ENCODE measurements around the gene ANKH. TPM values are rescaled to one million over a fixed set of nuclear protein-coding genes. Genes with fewer than 3 reads are reported as not detected.

The ANKH gene
- total and polyA plus RNA-seq, 8 donors, result 6.6 to 57.5 (median 10.6) TPM

GRCh38 chr5:14890846-14891245 is 19.3 kb upstream of the ANKH start:
- DNase-seq, result no peak
- intact Hi-C loops (cut with DNase I), result no loop called here
- Histone ChIP-seq H3K9me3 (no peaks in the 10 kb centered on the region), H3K4me3 (no peak overlapping the region), H3K27me3 (no peaks in the 10 kb centered on the region), H3K27ac (no peak overlapping the region), H3K4me1 (no peaks in the 10 kb centered on the region), H3K36me3 (no peaks in the 10 kb centered on the region)
- no peak for ATAC-seq
- no peak for TF ChIP-seq CTCF (IDR thresholded peaks at IDR 0.05)

GRCh38 chr5:14884062-14884612 is 12.6 kb upstream of the ANKH start:
- Histone ChIP-seq H3K27ac (no peak overlapping the region), H3K4me3 (no peak overlapping the region), H3K36me3 (no peaks in the 10 kb centered on the region), H3K27me3 (no peaks in the 10 kb centered on the region), H3K4me1 (no peaks in the 10 kb centered on the region), H3K9me3 (no peaks in the 10 kb centered on the region)
- intact Hi-C loops (cut with DNase I), result no loop called here
- no peak for DNase-seq
- no peak for TF ChIP-seq CTCF (IDR thresholded peaks at IDR 0.05)
- no peak for ATAC-seq

DNA sequence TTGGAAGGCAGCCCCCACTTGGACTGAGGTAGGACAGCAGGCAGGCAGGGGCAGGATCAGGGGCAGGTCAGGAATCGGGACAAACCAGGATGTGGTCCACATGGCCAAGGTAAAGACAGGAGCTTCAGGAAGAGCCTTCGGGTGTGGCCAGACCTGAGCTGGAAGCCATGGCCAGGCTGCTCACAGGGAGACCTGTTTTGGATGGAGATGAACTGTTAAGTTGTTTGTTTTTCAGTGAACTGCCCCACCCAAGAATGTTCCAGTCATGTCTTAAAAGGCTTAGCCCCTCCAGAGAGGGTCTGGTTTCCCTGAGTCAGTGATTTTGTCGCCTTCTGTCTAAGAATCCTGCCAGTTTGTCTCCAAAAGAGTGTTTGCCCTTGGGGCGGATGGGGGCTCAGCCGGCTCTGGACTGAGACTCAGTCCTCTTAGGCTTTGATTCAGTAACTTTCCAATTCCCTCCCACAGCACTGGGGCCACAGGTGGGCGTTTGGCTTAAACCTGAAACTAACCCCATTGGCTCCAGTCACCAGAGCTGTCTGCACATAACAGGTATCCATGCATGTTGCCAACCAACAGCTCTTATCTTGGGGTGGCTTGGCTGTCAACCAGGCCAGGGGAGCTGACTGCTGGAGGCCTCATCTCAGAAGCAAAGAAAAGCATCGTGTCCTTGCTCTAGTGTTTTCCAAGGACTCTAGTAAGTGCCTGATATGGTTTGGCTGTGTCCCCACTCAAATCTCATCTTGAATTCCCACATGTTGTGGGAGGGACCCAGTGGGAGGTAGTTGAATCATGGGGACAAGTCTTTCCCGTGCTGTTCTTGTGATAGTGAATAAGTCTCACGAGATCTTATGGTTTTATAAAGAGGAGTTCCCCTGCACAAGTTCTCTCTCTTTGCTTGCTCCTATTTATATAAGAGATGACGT is 11.3 kb upstream of the ANKH start:
- Histone ChIP-seq H3K36me3 (no peaks in the 10 kb centered on the region), H3K4me3 (no peak overlapping the region), H3K4me1 (no peaks in the 10 kb centered on the region), H3K9me3 (no peaks in the 10 kb centered on the region), H3K27me3 (no peaks in the 10 kb centered on the region), H3K27ac (no peak overlapping the region)
- no peak for TF ChIP-seq CTCF (IDR thresholded peaks at IDR 0.05)
- ATAC-seq, result no peak
- no peak for DNase-seq
- intact Hi-C loops (cut with DNase I), result no loop called here

- TF ChIP-seq CTCF (IDR thresholded peaks at IDR 0.05), result no peak
- DNase-seq (no peak), ATAC-seq (no peak)
- intact Hi-C loops (cut with DNase I), result no loop called here
- Histone ChIP-seq H3K27me3 (no peaks in the 10 kb centered on the region), H3K27ac (no peak overlapping the region), H3K9me3 (no peaks in the 10 kb centered on the region), H3K4me1 (no peaks in the 10 kb centered on the region), H3K4me3 (no peak overlapping the region), H3K36me3 (no peaks in the 10 kb centered on the region)
Observed at GRCh38 chr5:14881826-14882225, 10.2 kb upstream of the ANKH start.

DNA sequence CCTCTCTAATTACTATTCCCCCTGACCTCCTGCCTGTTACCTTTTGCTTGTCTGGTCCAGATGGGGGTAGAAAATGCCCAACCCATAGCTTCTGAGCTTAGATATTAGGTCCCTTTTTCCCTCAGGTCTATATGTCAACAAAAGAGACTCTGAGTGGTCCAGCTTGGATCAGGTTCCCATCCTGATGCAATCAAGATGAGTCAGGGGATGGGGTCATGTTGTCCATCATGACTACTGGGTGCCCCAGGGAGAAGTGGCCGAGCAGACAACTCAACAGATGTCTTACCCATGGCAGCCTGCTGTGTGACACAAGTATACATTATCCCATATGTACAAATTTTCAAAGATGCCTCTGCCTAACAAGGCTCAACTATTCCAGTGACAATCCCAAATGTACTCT is 9.1 kb upstream of the ANKH start:
- DNase-seq, result no peak
- intact Hi-C loops (cut with DNase I), result no loop called here
- no peak for TF ChIP-seq CTCF (IDR thresholded peaks at IDR 0.05)
- Histone ChIP-seq H3K36me3 (no peaks in the 10 kb centered on the region), H3K9me3 (no peaks in the 10 kb centered on the region), H3K4me3 (no peak overlapping the region), H3K27me3 (peaks cover 0 to 3% of the 10 kb centered on the region in 2 donors), H3K4me1 (no peaks in the 10 kb centered on the region), H3K27ac (no peak overlapping the region)
- ATAC-seq, result no peak

All from left lung (tissue), 10 donors.